Stimulated activated CD4-positive, alpha-beta T cell treated with anti-CD3 and anti-CD28 coated beads, Interleukin-15, amount 100 ng/mL, for 1 hour (primary cell): Measurements from ENCODE around the gene DUSP10.

Experiments used
- DNase-seq, 2 donors: peaks; one replicate each; pipeline ENCODE4 v3.0.0-alpha.2; 2020; ENCODE audit warnings: low read depth in 1 of 2, low spot score in 1 of 2

The DUSP10 gene

DNA sequence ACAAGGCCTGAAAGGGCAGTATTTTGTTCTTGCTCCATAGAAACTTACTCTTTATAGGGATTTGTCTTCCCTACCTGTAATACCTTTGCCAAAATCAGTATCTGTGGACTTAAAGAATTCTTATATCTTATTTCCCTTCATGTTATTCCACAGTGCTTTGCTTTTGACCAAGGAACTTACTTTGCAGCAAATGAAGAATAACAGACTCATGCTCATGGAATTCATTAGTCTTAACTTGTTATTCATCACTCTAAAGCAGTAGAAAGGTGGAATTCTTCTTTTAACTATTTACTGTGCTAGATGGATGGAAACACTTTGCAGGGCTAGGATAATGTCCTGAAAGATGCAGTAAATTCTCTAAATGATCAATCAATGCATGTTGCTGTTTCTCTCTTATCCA lies 45.9 kb downstream of the DUSP10 start:
- DNase-seq = no peak

DNA sequence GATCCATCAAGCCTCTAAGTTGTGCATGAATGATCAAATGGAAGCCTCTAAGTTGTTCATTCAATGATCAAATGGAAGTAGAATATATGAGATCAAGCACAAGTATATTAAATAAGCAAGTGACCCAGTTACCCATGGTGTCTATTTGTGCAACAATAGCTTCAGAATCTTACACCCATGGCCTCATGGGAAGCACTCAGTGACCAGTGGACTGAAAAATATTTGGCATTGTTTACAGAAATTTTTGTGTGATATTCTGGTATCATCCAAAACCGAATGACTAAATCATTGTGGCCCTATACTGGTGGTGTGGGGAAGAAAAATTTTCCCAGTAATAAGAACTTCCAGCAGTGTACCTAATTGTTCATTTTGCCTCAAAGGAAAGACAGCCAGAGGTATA lies 46.6 kb downstream of the DUSP10 start:
- no peak for DNase-seq

DNA sequence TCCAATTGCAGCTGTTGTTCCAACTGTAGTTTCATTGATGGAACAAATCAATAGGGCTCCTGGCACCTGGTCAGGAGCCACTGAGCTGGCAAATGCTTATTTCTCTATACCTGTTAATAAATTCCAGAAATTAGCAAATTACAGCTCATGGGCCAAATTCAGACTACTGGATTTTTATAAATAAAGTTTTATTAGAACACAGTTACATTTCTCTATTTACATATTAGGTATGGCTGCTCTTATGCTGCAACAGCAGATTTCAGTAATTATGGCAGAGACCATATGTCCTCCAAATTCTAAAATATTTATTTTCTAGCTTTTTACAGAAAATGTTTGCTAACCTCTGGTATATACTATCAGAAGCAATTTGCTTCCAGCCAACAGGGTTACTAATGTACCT lies 47.8 kb downstream of the DUSP10 start:
- DNase-seq = no peak

DNA sequence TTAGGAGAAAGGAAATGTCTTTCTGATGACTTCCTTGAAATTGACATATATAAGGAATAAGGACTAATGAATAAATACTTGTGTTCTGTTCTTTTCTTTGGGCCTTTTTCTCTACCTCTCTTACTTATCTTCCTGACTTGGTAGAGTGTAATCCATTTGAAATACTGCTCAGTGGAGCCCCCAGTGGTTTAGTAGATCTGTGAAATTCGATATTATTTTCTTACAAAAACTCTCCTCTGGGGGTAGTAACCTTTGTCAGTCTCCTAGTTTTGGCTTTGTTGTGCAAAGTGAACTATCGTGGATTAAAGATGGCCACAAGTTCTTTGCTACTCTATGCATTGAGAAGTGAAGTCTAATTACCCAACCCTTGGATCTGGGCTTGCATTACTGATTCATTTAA lies 48.8 kb downstream of the DUSP10 start:
- no peak for DNase-seq

DNA sequence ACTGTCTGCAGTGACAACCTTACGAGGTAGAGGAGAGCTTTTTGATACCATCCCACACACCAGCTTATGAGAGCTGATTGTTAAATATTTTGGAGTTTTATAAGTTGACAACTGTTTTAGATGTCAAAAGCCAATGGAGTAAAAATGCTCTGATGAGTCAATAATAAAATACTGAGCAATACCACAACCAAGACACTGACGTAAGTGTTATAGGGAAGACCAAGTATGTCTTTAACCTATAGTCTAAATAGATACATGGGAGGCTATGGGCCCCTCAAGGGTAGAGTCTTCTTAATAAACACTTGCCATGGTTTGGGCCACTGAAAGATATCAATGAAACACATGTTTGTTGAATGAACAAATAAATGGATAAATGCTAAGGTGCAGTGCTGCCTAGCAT lies 49.2 kb downstream of the DUSP10 start:
- no peak for DNase-seq

DNA sequence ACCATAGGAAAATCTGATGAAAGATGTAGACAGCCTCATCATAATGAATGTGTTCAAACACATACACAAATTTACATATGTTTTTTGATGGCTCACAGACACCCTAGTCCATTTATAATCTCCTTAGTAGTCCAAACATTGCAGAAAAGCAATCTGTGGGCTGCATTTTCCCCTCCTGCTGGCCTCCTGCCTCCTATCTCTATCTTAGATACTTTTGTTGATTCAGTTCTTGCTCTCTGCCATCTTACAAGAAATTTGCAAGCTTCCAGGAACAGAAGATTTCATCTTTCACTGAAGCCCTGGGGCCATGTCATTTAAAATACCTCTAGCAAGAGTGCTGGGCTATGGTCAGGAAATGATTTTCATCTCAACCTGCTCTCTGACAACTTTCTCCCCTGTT lies 50.6 kb downstream of the DUSP10 start:
- DNase-seq = no peak

DNA sequence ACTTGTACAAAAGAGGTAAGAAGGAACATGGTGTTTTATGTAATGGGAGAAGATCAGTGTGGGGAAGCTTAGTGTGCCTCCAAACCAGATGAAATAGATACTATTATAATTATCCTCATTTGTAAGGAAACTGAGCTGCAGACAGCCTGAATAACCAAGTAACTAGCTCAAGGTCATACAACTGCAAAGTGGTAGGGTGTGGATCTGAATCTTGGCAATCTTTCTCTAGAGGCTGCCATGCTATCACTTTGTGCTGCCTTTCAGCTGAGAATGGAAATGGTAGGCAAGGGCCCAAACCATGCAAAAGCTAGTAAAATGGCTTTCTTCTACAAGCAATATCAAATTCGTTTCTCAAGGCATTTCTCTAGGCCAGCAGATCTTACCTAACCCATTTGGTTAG lies 51.0 kb downstream of the DUSP10 start:
- no peak for DNase-seq

DNA sequence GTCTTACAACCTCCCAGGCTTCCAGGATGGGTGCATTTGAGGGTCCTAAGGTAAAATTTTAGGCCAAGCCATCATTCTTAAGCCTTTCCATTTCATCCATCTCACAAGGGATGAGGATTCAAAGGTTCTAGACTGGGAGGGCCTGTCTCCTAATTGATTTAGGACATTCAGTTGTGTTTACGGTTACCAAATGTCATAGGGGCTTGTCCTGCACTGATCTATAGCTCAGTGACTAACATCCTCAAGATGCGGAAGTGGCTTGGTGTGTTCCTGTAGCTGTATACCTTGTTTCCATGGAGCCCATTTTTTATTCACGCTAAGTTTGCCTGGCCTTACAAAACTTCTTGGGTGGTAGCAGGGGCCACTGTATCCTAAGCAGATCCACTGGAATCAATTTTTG lies 52.8 kb downstream of the DUSP10 start:
- no peak for DNase-seq

DNA sequence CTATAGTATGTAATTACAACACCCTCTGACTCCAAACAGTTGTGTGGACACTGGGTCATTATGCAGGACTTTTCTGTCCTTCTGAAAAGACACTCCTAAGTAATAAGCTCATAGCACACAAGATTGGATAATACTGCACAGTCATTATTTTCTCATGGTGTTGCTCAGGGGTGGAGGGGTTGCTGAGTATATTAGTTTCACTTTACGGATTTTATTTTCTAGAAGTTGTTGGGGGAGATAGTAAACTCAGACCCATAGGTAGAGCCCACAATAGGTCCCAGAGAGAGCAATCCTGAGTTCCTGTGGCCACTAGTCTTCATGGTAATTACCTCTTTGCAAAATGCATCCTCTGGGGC lies 53.4 kb downstream of the DUSP10 start:
- DNase-seq = no peak

DNA sequence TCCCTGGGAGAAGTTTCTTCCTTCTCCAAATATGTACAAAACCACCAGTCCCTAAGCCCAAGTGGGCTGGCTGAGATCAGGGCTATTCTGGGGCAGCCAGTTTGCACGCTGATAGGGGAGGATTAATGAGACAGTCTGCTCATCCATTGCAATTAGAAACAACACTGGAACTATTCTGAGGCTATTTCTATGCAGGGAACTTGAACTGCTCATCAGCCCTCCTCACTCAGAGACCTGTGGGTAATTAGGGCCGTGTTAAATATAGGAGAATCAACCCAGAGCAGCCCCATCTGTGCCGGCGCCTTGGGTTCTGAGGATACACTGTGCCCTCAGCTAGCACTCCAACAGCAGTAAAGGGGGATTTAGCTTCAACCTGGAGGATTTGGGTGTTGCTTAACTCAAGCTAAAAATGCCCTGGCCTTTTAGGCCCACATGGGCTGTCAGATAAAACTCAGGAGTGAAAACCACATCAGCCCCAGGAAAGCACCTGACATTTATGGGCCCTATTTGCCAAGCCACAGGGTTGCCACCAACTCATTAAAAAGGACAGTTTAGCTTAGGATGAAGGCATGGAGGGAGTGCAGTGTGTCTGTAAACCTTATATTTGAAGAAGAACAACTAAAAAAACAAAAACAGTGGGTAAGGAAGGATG lies 53.9 kb downstream of the DUSP10 start:
- DNase-seq = no peak

DNA sequence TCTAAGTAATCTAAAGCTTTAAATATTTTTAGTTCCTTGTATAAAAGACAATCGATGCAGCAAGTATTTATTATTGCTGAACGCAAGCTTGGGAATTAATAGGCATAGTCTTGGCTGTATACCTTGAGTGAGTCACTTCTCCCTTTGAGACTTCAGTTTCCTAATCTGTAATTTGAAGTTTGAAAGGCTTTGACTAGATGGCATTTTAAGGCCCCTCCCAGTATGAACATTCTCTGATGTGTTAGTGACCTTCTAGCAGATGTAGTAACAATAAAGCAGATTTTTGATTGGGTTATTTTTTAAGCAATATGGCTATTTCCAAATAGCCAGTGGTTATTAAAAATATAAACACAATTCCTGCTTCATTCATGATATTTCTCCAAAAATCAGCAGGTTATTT lies 58.2 kb downstream of the DUSP10 start:
- no peak for DNase-seq

DNA sequence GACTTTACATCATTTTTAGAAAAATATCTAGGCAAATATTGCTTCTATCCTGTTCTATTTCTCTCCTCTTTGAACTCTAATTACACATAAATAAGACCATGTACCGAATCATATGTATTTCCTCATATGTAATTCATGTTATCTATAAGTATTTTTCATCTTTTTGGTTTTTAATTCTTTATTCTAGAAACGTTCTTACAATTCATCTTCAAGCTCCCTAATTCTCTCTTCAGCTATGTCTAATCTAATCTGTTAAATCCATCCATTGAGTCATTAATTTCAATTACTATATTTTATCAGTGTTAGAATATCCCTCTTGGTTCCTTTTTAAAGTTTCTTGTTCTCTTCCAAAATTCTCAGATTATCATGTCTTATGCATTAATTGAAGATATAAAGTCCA lies 61.8 kb downstream of the DUSP10 start:
- DNase-seq = no peak

DNA sequence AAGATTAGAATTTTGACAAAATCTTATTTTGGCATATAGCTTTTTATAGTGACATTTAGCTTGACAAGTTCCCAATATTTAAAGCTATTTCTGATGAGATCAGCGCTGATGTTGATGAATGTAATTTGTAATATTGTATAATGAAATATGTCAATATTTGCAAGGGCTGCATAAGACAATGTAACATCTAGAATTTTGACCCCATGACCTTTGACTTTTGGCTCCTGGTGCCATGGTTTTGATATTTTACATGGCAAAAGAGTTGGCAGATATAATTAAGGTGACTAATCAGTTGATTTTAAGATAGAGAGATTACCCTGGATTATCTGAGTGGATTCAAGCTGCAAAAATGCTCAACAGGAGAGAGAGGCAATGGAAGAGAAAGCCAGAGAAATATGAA lies 63.9 kb downstream of the DUSP10 start:
- DNase-seq = no peak

DNA sequence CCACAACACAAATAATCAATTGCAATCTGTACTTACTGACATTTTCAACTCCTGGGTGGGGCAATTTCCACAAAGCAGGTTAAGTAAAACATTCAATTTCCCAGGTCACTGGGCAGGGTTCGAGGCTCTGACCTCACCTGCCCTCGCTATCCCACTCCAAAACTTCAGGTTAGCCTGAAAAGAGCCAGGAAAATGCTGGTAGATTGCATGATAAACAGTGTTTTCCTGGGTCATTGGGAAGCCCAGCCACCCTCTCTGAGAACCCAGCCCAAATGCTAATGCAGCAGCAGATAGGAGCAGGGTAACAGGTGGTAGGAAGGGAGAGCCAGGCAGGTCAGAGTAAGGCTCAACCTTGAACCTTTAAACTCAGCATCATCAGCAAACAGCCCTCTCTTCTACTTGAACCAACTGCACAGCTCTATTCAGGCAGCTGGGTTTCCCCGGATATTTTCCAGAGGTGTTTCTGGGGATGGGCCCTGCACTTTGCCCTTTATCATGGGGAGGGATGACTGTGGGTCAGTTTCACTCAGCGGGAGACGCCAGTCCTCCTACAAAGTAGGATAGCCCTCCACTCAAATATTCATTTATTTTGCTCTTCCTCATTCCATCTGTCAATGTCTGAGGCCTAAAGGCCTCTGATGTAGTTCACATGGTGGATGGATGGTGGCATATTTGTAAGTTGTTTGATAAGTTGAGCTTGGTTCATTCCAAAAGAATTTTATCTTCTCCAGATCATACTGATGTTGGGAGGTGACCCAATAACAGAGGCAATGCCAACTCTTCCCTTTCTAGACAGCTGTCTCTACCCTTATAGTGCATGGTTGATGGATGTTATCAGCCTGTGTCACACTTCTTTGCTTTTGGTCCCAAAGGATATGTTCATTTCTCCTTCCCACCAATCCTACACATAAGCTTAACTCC lies 65.7 kb downstream of the DUSP10 start:
- no peak for DNase-seq

DNA sequence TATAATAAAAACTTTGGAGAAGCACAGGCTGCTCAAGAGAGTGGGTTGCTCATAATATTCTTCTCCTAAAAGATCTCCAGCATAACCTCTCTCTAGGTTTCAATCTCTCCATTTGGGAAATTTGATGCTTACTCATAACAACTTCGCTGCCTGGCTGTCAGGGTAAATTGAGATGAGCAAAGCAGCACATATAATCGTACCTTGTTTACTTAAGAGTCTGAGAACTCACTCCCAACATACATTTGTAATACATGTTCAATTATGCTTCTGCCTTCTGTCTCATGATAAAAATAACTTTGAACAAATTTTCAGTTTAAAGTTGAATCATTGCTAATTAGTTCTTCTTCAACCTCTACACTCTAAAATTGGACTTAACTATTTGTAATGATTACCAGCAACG lies 68.9 kb downstream of the DUSP10 start:
- no peak for DNase-seq

DNA sequence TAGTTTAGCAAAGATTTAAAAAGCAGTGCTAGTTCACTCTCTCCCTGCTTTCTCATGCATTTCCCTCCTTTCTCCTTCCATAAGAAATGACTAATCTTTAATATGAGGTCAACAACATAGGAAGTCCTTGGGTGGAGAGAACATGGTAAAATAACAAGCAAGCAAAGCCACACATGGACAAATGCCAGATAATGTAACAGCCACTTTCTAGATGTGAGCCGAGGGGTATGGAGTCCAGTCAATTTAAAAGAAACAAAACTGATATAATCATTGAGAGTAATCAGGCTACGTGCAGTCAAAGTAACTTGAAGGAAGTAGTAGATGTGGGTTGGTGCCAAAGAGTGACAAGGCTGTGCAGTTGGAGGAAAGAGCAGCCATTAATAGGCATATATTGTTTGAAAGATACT lies 69.6 kb downstream of the DUSP10 start:
- no peak for DNase-seq

DNA sequence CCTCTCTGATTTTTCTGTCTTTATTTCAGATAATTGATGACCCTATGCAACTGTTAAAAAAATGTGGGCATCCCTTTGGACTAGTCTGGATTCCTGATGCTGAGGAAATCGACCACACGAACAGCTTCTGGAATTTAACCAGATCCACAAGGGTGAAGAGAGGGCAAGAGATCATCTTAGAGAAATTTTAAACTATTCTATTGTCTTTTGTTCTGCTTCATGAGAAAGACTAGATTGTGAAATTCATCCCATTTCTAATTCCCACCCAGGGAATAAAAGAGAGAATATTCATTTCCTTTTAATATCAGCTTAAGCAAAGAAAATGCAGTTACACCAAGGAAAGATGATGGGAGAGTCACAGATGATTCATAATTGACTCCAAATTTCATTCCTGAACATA lies 71.8 kb downstream of the DUSP10 start:
- no peak for DNase-seq

DNA sequence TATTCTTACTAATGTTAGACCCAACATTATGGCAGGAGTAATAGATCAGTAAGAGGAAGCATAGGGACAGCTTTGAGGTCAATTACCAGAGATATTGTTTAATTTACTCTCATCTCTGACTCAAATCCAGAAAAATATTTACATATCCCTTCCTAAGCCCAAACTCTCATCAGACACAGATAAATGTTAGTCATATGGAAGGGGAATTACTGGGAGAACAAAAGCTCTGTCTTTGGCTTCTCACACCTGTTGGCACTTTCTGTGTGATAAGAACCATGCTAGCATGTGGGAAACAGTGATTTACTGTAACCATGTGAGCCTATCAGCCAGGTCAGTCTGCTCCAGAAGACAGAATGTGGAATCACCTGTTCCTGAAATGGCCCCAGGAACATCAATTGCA lies 72.4 kb downstream of the DUSP10 start:
- no peak for DNase-seq

DNA sequence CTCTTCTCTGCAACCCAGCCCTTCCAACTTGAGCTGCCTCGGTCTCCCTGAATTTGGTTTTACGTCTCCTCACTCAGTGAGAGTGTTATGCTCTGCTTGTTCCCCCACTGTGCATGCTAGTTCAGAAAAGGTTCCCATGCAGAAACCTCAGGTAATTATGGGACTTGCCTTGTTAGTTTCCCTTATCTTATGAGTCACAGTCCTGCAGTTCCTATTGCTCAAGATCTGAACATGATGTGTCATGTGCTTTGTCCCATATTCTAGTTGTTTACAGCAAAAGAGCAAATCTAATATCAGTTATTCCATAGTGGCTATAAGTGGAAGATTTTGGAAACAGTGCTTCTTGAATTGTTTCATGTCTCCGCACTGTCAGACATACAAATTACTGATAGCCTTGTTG lies 74.4 kb downstream of the DUSP10 start:
- no peak for DNase-seq

DNA sequence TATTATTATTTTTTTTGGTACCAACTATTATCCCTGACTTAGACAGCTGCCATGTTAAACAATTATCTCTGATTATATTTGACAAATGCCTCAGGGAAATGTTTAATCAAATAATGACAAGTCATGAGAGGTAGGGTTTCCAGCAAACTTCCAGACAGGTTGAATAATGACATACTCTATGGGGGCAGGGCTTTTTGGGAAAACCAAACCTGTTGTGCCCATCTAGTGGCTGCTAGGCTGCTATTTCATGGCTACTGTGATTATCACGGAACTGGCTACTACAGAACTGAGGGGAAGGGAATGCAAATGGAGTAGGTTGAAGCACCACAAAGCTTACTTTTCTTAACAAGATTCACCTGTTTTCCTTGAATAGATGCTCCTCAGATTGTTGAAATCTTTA lies 77.6 kb downstream of the DUSP10 start:
- DNase-seq = no peak

DNA sequence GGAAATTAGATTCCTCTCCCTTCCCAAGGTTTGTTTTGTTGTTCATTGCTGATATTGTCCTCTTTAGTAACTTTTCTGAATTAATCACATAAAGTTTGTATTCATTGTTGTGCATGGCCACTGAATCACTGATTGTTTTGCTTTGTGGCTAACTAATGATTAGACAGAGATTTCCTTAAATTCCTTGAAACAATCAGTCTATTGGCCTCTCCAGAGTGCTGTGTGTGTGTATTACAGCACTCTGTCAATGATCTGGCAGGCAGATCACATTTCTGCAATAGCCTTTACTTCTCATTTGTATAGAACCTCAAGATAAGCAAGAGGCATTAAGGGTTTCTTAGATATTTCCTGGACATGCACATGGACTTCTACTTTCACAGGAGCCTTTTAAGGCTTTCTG lies 78.6 kb downstream of the DUSP10 start:
- no peak for DNase-seq

DNA sequence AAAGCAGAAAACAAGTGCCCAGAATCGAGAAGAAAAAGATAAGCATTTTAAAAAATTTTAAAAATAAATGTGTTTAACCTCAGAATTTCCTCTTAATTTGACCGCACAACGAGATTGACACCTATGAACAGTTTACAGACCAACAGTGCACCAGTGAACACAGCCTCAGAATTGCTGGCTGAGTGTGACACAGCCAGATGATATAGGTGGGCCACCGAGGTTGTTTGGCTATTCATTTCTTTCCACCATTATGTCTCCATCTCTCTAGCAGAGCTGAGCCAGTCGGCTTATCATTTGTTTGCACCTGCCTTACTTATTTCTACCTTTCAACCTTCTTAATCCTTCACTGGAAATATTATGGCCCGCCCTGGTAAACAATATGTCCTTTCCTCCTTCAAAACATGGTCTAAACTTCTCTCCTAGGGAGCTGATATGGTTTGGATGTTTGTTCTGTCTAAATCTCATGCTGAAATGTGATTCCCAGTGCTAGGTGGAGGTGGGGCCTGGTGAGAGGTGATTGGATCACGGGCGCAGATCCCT lies 86.1 kb downstream of the DUSP10 start:
- no peak for DNase-seq
